GM23248 (cell line): ENCODE measurements around the gene PTPRN2. TPM values are rescaled to one million over a fixed set of nuclear protein-coding genes. Genes with fewer than 3 reads are reported as not detected.

Experiments
- DNase-seq: peaks from one replicate; pipeline ENCODE4 v3.0.0-alpha.2; 2015
- H2AFZ ChIP-seq: fragments of 200-600 bp; sonication (generic); 2 replicates; pipeline ENCODE4 v1.6.1; 2016; ENCODE audit warnings: antibody characterized with exemption
- H3F3A ChIP-seq: fragments of 200-600 bp; sonication (generic); 2 replicates; pipeline ENCODE4 v1.6.1; 2016; ENCODE audit warnings: mild to moderate bottlenecking, antibody characterized with exemption, mixed run types; ENCODE audit not compliant: insufficient read depth
- H3K27ac ChIP-seq: fragments of 200-600 bp; sonication (generic); 2 replicates; pipeline ENCODE4 v1.5.1; 2016; ENCODE audit warnings: mild to moderate bottlenecking
- H3K27me3 ChIP-seq: fragments of 200-600 bp; sonication (generic); replicated peaks from 2 replicates; pipeline ENCODE4 v1.6.1; 2016; ENCODE audit warnings: mild to moderate bottlenecking; ENCODE audit not compliant: insufficient read depth
- H3K36me3 ChIP-seq: fragments of 200-600 bp; sonication (generic); 2 replicates; pipeline ENCODE4 v1.6.1; 2016; ENCODE audit warnings: low read depth, mild to moderate bottlenecking
- H3K4me1 ChIP-seq: fragments of 200-600 bp; sonication (generic); 2 replicates; pipeline ENCODE4 v1.6.1; 2016; ENCODE audit warnings: mild to moderate bottlenecking; ENCODE audit not compliant: insufficient read depth
- H3K4me2 ChIP-seq: fragments of 200-600 bp; sonication (generic); one replicate; pipeline ENCODE4 v1.6.1; 2016; ENCODE audit warnings: mild to moderate bottlenecking; ENCODE audit not compliant: unreplicated experiment
- H3K4me3 ChIP-seq: fragments of 200-600 bp; sonication (generic); 2 replicates; pipeline ENCODE4 v1.5.1; 2016; ENCODE audit warnings: mild to moderate bottlenecking
- H3K79me2 ChIP-seq: fragments of 200-600 bp; sonication (generic); 2 replicates; pipeline ENCODE4 v1.6.1; 2016; ENCODE audit warnings: mild to moderate bottlenecking; ENCODE audit not compliant: insufficient read depth
- H3K9ac ChIP-seq: fragments of 200-600 bp; sonication (generic); 2 replicates; pipeline ENCODE4 v1.6.1; 2016; ENCODE audit warnings: mild to moderate bottlenecking
- H3K9me2 ChIP-seq: fragments of 200-600 bp; sonication (generic); 2 replicates; pipeline ENCODE4 v1.6.1; 2016; ENCODE audit warnings: mixed run types, mild to moderate bottlenecking, moderate library complexity; ENCODE audit not compliant: insufficient read depth
- H3K9me3 ChIP-seq: fragments of 200-600 bp; sonication (generic); one replicate; pipeline ENCODE4 v1.6.1; 2017; ENCODE audit warnings: low read depth
- H4K20me1 ChIP-seq: fragments of 200-600 bp; sonication (generic); 2 replicates; pipeline ENCODE4 v1.6.0; 2016; ENCODE audit not compliant: insufficient read depth
- EZH2 ChIP-seq: fragments of 200-600 bp; sonication (generic); IDR thresholded peaks from 2 replicates; pipeline ENCODE4 v1.6.1; 2018; ENCODE audit warnings: antibody characterized with exemption, mild to moderate bottlenecking; ENCODE audit not compliant: insufficient read depth, poor library complexity, severe bottlenecking
- EZH2phosphoT487 ChIP-seq: fragments of 200-600 bp; sonication (generic); IDR thresholded peaks from 2 replicates; pipeline ENCODE4 v1.6.1; 2018; ENCODE audit warnings: antibody characterized with exemption, moderate library complexity, mild to moderate bottlenecking, low read depth; ENCODE audit not compliant: insufficient read depth
- WGBS, 2 experiments: methylation state at CpG; one replicate each; pipeline ENCODE4 v1.1.6; 2015 to 2017; ENCODE audit warnings: low lambda C conversion rate in 2 of 2, low coverage in 1 of 2; ENCODE audit errors: missing lambda C conversion rate in 2 of 2; 5-methylcytosine and 5-hydroxymethylcytosine counted together
- in situ Hi-C: fragments of 300-500 bp; cut with MboI; formaldehyde crosslinking; loops from 2 replicates; pipeline ENCODE4 v1.15.0; 2020
- polyA plus RNA-seq: library from polyadenylated mRNA; unstranded; fragments of >200 nt; fragmentation: Nextera tagmentation; extraction: Ambion mirVana; gene quantifications from 2 replicates; pipeline ENCODE4 v1.2.1, GENCODE V29; 2016
- total RNA-seq: library from RNA; depleted of rRNA; stranded (reverse); fragments of >200 nt; shearing (Covaris generic); gene quantifications from 2 replicates; pipeline ENCODE4 v1.2.3, GENCODE V29; 2014

Gene PTPRN2
- total and polyA plus RNA-seq, 2 experiments from 2014 or later = 0.13 TPM; not detected in 1

DNA sequence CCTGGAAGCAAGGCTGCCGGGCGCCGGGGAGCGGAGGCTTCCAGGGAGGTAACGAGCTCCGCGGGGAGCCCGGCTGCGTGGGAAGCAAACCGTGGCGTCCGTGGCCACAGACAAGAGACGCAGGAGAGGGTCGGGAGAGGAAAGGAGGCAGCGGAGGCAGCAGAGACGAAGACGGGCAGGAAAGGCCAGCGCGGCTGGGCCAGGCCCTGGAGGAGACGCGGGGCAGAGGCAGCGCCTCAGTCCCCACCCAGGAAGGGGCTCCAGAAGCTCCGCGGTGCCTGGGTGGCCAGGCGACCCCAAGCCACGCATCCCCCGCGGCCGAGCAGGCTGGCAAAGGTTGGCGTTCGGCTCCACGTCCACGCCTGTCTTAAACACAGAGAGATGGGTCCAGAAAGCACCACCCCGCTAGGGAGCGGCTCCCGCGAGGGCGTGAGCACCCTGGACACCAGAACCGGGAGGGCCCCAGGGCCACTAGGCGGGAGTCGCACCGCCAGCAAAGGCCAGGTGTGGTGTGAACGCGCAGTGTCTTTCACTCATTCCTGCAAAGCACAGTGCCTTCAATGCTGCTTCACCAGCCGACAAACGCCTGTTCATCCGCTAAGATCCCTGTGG is 97.3 kb downstream of the PTPRN2 start:
- Histone ChIP-seq H3F3A (no peaks in the 10 kb centered on the region), H3K9me3 (no peaks in the 10 kb centered on the region), H3K36me3 (no peaks in the 10 kb centered on the region), H3K27me3 (no peaks in the 10 kb centered on the region), H3K9ac (no peak overlapping the region), H3K79me2 (no peaks in the 10 kb centered on the region), H3K4me1 (no peaks in the 10 kb centered on the region), H3K4me3 (no peak overlapping the region), H3K9me2 (no peaks in the 10 kb centered on the region), H3K4me2 (no peak overlapping the region), H4K20me1 (no peaks in the 10 kb centered on the region), H3K27ac (no peak overlapping the region), H2AFZ (no peak overlapping the region)
- TF ChIP-seq EZH2 (no peak), EZH2phosphoT487 (no peak)
- 64 to 75% methylated on average over 22 to 44 of the region's 47 CpGs for WGBS, 2 experiments
- no peak for DNase-seq
- in situ Hi-C loops = no loop called here

DNA sequence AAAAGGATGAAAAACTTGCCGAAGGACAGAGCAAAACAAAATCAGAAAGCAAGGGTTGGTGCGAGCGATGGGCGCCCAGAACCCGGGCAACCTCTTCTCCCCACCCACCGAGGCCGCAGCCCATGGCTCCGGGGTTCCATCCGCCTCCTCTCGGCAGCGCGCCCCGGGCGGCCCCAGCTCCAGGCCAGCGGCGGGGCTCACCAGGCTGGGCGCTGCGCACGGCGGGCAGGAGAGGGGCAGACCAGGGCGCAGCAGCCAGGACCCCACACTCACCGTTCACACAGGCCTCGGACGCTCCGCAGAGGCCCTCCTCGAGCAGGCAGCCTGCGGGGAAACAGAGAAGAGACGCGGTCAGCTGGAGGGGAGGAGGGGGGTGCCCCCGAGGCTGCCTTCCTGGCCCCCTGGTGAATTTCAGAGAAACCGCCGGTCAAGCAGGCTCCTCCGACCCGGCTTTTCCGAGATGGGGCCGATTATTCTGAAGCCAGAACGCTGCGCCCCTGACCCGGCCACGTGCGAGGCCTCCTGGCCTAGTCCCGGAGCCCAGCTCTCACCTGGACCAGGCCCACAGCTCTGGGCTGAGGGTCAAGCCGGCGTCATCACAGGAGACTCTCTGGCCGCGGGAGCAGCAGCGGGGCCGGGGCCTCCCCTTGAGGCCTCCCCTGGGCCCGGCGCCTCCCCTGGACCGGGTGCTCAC is 98.0 kb downstream of the PTPRN2 start:
- H3K4me1 ChIP-seq = no peaks in the 10 kb centered on the region
- no peaks in the 10 kb centered on the region for H3K9me3 ChIP-seq
- no peak overlapping the region for H3K9ac ChIP-seq
- H3F3A ChIP-seq = no peaks in the 10 kb centered on the region
- H3K4me2 ChIP-seq = no peak overlapping the region
- no peak overlapping the region for H2AFZ ChIP-seq
- no peaks in the 10 kb centered on the region for H3K27me3 ChIP-seq
- no peaks in the 10 kb centered on the region for H3K36me3 ChIP-seq
- 70 to 75% methylated on average over 50 to 51 of the region's 51 CpGs for WGBS, 2 experiments
- in situ Hi-C loops = no loop called here
- no peak overlapping the region for H3K27ac ChIP-seq
- TF ChIP-seq EZH2 = no peak
- no peak for TF ChIP-seq EZH2phosphoT487
- H3K9me2 ChIP-seq = no peaks in the 10 kb centered on the region
- no peaks in the 10 kb centered on the region for H4K20me1 ChIP-seq
- no peak overlapping the region for H3K4me3 ChIP-seq
- H3K79me2 ChIP-seq = no peaks in the 10 kb centered on the region
- no peak for DNase-seq

- Histone ChIP-seq H3K9ac (no peak overlapping the region), H3K27ac (no peak overlapping the region), H3K4me3 (no peak overlapping the region), H3K9me3 (no peaks in the 10 kb centered on the region), H2AFZ (no peak overlapping the region), H3F3A (no peaks in the 10 kb centered on the region), H3K4me1 (no peaks in the 10 kb centered on the region), H3K36me3 (no peaks in the 10 kb centered on the region), H3K27me3 (no peaks in the 10 kb centered on the region), H3K4me2 (no peak overlapping the region), H3K79me2 (no peaks in the 10 kb centered on the region), H4K20me1 (no peaks in the 10 kb centered on the region), H3K9me2 (no peaks in the 10 kb centered on the region)
- TF ChIP-seq EZH2phosphoT487 = no peak
- TF ChIP-seq EZH2 = no peak
- WGBS, 2 experiments = 49 to 54% methylated on average over 37 to 42 of the region's 42 CpGs
- no peak for DNase-seq
- in situ Hi-C loops = no loop called here
Measured at GRCh38 chr7:158488181-158488971, 99.2 kb downstream of the PTPRN2 start.

DNA sequence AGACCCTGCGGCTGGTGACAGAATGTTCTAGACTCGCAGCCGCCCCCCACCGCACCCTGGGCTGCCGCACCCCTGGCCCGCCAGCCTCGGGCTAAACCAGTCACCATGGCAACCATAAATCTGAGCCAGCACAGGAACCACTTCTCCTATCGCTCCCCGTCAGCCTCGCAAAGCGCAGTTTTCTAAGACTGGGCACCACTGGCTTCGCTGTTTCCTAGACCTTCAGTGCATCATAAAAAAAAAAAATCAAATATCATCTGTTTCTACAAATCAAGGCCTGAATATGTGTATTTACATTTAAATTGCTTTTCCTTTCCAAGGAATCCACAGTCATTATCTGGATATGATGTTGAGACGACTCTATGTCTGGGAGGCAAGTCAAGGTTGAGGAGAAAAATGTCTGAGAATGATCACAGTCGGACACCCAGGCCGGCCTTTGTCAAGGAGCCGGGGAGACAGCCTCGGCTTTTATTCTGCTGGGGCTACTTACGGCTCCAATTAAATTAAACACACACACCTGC is 99.9 kb downstream of the PTPRN2 start:
- Histone ChIP-seq H3K4me2 (no peak overlapping the region), H2AFZ (no peak overlapping the region), H3K4me3 (no peak overlapping the region), H3K4me1 (no peaks in the 10 kb centered on the region), H3K79me2 (no peaks in the 10 kb centered on the region), H3K27ac (no peak overlapping the region), H3K9ac (no peak overlapping the region), H3K9me3 (no peaks in the 10 kb centered on the region), H3K9me2 (no peaks in the 10 kb centered on the region), H3F3A (no peaks in the 10 kb centered on the region), H3K27me3 (no peaks in the 10 kb centered on the region), H3K36me3 (no peaks in the 10 kb centered on the region), H4K20me1 (no peaks in the 10 kb centered on the region)
- in situ Hi-C loops = no loop called here
- DNase-seq = no peak
- TF ChIP-seq EZH2 (no peak), EZH2phosphoT487 (no peak)
- WGBS, 2 experiments = 14 to 19% methylated on average over 18 of the region's 18 CpGs
